Measurements from ENCODE around the gene RAMACL. TPM values are rescaled to one million over a fixed set of nuclear protein-coding genes. Genes with fewer than 3 reads are reported as not detected.

Gene RAMACL
- total RNA-seq, 1 donor from 2014 or later, result 4.9 TPM

- Mint-ChIP-seq H3K36me3 (ENCODE audit: low read depth, unreplicated experiment) (peaks cover 25% of the 10 kb centered on the region), H3K27me3 (ENCODE audit: unreplicated experiment) (peaks cover 2% of the 10 kb centered on the region), H3K4me1 (ENCODE audit: unreplicated experiment) (peaks cover 56% of the 10 kb centered on the region), H3K9me3 (ENCODE audit: unreplicated experiment) (no peaks in the 10 kb centered on the region), H3K27ac (ENCODE audit: unreplicated experiment) (peak overlapping the region; percentile 40), H3K4me3 (ENCODE audit: unreplicated experiment) (peak overlapping the region; percentile 4)
- no peak for DNase-seq (ENCODE audit: low spot score)
- no peak for TF ChIP-seq CTCF (IDR thresholded peaks at IDR 0.05; ENCODE audit: unreplicated experiment)
These were observed 19.4 kb downstream of the RAMACL start for GRCh38 chr6:166567107-166567506.

- H3K36me3 Mint-ChIP-seq (ENCODE audit: low read depth, unreplicated experiment), result peaks cover 31% of the 10 kb centered on the region
- no peak overlapping the region for H3K4me3 Mint-ChIP-seq (ENCODE audit: unreplicated experiment)
- peak overlapping the region; percentile 13 for H3K27ac Mint-ChIP-seq (ENCODE audit: unreplicated experiment)
- peaks cover 2% of the 10 kb centered on the region for H3K27me3 Mint-ChIP-seq (ENCODE audit: unreplicated experiment)
- TF ChIP-seq CTCF (IDR thresholded peaks at IDR 0.05; ENCODE audit: unreplicated experiment), result no peak
- peaks cover 63% of the 10 kb centered on the region for H3K4me1 Mint-ChIP-seq (ENCODE audit: unreplicated experiment)
- no peak for DNase-seq (ENCODE audit: low spot score)
- peaks cover 3% of the 10 kb centered on the region for H3K9me3 Mint-ChIP-seq (ENCODE audit: unreplicated experiment)
These were observed 20.2 kb downstream of the RAMACL start for GRCh38 chr6:166566026-166567011.

- H3K36me3 Mint-ChIP-seq (ENCODE audit: low read depth, unreplicated experiment), result peaks cover 37% of the 10 kb centered on the region
- H3K27me3 Mint-ChIP-seq (ENCODE audit: unreplicated experiment), result peaks cover 2% of the 10 kb centered on the region
- no peak for TF ChIP-seq CTCF (IDR thresholded peaks at IDR 0.05; ENCODE audit: unreplicated experiment)
- no peak overlapping the region for H3K4me3 Mint-ChIP-seq (ENCODE audit: unreplicated experiment)
- DNase-seq (ENCODE audit: low spot score), result no peak
- H3K4me1 Mint-ChIP-seq (ENCODE audit: unreplicated experiment), result peaks cover 60% of the 10 kb centered on the region
- peak overlapping the region; percentile 13 for H3K27ac Mint-ChIP-seq (ENCODE audit: unreplicated experiment)
- H3K9me3 Mint-ChIP-seq (ENCODE audit: unreplicated experiment), result peaks cover 3% of the 10 kb centered on the region
These were observed 21.2 kb downstream of the RAMACL start for GRCh38 chr6:166565084-166565967.

GRCh38 chr6:166563805-166564204 is 22.7 kb downstream of the RAMACL start:
- Mint-ChIP-seq H3K27ac (ENCODE audit: unreplicated experiment) (peak overlapping the region; percentile 28), H3K9me3 (ENCODE audit: unreplicated experiment) (peaks cover 3% of the 10 kb centered on the region), H3K36me3 (ENCODE audit: low read depth, unreplicated experiment) (peaks cover 49% of the 10 kb centered on the region), H3K4me3 (ENCODE audit: unreplicated experiment) (peak overlapping the region; percentile 45), H3K4me1 (ENCODE audit: unreplicated experiment) (peaks cover 53% of the 10 kb centered on the region), H3K27me3 (ENCODE audit: unreplicated experiment) (peaks cover 2% of the 10 kb centered on the region)
- no peak for DNase-seq (ENCODE audit: low spot score)
- no peak for TF ChIP-seq CTCF (IDR thresholded peaks at IDR 0.05; ENCODE audit: unreplicated experiment)

All from endothelial cell (in vitro differentiated cells).